Brain pericyte (primary cell): ENCODE data around the gene ITGB8.

Experiments
- DNase-seq: peaks from one replicate; pipeline ENCODE4 v3.0.0-alpha.2; 2012; ENCODE audit warnings: low read depth, low spot score

ITGB8 gene

GRCh38 chr7:20464891-20465290 is 134.2 kb downstream of the ITGB8 start:
- DNase-seq, result no peak
